ENCODE data around the gene ESYT1.

ESYT1 gene, protein sequence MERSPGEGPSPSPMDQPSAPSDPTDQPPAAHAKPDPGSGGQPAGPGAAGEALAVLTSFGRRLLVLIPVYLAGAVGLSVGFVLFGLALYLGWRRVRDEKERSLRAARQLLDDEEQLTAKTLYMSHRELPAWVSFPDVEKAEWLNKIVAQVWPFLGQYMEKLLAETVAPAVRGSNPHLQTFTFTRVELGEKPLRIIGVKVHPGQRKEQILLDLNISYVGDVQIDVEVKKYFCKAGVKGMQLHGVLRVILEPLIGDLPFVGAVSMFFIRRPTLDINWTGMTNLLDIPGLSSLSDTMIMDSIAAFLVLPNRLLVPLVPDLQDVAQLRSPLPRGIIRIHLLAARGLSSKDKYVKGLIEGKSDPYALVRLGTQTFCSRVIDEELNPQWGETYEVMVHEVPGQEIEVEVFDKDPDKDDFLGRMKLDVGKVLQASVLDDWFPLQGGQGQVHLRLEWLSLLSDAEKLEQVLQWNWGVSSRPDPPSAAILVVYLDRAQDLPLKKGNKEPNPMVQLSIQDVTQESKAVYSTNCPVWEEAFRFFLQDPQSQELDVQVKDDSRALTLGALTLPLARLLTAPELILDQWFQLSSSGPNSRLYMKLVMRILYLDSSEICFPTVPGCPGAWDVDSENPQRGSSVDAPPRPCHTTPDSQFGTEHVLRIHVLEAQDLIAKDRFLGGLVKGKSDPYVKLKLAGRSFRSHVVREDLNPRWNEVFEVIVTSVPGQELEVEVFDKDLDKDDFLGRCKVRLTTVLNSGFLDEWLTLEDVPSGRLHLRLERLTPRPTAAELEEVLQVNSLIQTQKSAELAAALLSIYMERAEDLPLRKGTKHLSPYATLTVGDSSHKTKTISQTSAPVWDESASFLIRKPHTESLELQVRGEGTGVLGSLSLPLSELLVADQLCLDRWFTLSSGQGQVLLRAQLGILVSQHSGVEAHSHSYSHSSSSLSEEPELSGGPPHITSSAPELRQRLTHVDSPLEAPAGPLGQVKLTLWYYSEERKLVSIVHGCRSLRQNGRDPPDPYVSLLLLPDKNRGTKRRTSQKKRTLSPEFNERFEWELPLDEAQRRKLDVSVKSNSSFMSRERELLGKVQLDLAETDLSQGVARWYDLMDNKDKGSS

DNA sequence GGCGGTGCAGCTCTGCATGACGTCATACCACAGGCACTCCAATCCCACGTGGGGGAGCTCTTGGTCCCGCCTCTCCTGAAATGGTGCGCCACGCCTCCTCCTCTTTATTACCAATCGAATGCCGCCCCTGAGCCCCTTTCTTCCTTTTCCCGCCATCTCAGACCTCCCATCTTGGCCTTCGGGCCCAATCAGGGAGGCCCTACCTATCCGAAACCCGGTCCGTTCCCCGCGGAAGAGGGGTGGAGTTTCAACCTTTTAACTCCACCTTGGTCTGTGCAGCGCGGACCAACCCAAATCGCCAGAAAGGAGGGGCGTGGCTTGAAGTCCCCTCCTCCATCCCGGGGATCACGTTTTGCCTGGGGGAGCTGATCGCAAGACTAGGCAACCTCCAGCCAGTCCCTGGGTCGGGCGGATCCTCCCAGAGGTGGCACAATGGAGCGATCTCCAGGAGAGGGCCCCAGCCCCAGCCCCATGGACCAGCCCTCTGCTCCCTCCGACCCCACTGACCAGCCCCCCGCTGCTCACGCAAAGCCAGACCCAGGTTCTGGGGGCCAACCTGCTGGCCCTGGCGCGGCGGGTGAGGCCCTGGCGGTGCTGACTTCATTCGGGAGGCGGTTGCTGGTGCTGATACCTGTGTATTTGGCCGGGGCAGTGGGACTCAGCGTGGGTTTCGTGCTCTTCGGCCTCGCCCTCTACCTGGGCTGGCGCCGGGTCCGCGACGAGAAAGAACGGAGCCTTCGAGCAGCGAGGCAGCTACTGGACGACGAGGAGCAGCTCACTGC is at the start of gene ESYT1:
Gene ESYT1 (plus strand): TSS at position 380 of the 782 bp plus-strand sequence. CDS start 53 bp downstream, at position 433.
- DNase-seq: peak; percentile 99

- DNase-seq: no peak
Observed at GRCh38 chr12:56078427-56078826, 49.6 kb upstream of the ESYT1 start.

- DNase-seq: peak; percentile 89
Observed at GRCh38 chr12:56078931-56079722, 48.9 kb upstream of the ESYT1 start.

DNA sequence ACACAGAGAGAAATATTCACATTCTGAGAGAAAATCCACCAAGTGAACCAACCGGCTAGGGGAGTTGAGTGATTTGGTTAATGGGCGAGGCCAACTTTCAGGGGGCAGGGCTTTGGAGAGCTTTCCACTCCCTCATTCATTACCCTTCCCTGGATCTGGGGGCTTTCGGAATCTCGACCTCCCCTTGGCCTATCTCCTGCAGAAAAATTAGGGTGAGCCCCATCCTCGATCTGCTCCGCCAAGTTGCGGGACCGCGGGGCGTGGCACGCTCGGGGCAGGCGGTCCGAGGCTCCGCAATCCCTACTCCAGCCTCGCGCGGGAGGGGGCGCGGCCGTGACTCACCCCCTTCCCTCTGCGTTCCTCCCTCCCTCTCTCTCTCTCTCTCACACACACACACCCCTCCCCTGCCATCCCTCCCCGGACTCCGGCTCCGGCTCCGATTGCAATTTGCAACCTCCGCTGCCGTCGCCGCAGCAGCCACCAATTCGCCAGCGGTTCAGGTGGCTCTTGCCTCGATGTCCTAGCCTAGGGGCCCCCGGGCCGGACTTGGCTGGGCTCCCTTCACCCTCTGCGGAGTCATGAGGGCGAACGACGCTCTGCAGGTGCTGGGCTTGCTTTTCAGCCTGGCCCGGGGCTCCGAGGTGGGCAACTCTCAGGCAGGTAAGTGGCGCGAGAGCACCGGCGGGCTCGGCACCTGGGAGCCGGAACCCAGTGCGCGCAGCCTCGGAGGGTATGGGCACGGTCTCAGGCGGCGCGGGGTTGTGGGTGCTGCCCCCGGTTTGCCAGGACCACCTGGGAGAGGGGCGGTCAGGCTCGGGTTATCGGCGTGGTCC is 48.1 kb upstream of the ESYT1 start, which contains the start of gene ERBB3:
Gene ERBB3 (plus strand): TSS at position 443 of the 833 bp plus-strand sequence. CDS start 136 bp downstream, at position 579.
- peak; percentile 80 for DNase-seq

DNA sequence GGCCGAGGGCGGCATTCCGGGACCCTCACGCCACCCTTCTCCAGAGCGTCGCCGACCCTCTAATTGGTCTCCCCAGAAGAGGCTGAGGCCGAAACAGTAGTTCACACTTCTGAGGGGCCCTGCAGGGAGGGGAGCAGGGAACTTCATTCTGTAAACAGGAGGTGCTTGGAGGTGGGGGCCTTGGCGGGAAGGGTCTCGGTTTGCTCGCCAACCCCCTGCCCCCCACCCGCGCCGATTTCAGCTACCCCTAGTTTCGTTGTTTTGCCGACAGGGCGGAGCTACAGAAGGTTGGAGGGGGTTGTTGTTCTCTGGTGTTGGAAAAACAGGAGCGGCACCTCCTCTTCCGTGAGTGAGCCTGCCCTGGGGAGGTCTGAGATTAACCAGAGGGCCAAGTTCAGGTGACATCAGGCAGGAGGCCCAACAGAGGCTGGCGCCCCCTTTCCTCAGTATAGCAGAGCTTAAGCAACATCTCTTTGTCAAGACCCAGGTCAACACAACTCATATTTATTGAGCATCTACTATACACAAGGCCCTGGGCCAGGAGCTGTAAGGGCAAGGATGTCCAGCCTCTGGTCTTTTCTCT is 47.4 kb upstream of the ESYT1 start:
- no peak for DNase-seq

DNA sequence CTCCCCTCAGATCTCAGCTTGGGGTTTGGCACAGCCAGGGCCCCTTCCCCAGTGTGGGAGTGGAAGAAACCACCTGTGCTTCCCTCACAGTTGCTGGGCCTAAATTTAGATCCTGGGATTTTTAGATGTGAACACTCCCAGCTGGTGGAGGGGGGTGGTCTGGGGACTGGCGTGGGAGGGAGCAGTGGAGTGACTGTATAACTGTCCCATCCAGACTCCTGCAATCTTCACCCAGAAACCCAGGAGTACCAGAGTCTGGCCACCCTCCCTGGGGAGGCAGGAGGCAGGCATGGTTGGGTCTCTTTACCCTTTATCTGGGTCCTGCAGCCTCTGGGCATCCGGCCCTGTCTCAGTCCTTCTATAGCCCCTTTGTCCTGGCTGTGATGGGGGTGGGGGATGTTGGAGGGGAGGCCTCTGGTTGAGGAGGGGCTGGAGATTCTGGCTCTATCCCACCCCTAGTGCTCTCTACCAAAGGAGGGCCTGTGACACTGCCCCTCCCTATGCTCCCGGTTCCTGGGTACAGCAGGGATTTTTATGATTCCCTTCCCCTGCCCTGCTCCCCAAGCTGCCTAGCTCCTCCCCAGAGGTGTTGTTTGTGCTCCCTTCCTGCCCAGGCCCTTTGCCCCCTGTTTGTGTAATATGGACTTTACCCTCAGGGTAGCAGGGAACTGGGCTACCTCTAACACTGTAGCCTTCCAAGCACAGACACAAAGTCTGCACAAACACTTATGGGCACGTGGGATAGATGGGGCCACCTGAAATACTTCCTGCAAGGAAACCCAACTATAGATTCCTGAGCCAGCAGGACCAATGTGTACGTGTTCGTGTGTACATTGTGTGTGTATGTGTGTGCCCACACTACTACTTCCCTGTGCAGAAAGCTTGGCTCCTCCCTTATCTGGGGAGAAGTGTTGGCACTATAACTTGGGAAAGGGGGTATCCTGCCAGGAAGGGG is 46.4 kb upstream of the ESYT1 start:
- DNase-seq: peak; percentile 61

DNA sequence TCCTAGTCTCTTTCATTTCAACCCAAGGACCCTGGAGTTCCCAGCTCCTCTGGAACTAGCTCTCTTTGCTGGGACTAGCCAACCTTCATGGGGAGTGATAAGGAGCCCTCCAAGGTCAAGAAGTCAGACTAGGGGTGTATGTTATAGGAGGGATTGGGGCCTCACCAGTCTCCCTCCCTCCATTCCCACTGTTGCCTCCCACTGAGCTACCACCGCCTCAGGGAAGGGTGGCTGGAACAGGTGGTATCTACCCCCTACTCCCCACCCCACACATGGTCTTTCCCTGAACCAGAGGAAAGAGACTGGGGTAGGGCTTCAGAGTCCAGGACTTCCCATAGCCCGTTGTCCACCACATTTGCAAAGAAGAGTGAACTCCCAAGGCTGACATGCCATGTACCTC is 45.7 kb upstream of the ESYT1 start:
- no peak for DNase-seq

- DNase-seq: no peak
Observed at GRCh38 chr12:56082967-56083366, 45.1 kb upstream of the ESYT1 start.

GRCh38 chr12:56084958-56085543 is 43.0 kb upstream of the ESYT1 start:
- DNase-seq: no peak

- no peak for DNase-seq
Observed at GRCh38 chr12:56086096-56086495, 42.0 kb upstream of the ESYT1 start.

DNA sequence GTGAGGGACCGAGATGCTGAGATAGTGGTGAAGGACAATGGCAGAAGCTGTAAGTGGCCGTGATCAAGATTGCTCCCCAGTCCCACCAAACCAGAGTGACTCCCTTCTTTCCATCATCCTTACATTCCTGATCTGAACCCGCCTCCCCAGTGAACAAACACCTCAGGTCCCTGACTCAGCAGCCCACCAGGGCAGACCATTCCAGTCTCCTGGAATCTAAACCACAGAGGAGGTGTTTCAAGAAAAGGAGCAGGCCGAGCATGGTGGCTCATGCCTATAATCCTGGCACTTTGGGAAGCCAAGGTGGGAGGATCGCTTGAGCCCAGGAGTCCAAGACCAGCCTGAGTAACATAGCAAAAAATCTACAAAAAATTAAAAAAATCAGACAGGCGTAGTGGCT is 41.5 kb upstream of the ESYT1 start:
- DNase-seq: no peak

DNA sequence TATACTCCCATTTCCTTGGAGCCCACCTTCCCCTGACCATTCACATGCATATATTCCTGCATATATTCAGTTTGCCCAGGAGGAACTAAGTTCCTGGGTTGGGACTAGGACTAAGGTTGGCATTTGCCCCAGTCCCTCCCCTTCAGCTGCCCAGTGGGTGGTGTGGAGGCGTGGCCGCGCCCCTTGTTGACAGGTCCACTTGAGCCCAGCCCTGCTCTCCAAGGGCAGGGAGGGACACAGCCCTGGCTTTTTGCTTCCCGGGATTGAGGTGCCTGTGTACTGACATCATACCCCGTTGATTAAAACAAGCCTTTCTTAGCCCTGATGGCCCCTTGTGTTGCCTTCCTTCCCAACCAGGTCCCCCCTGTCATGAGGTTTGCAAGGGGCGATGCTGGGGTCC is 40.8 kb upstream of the ESYT1 start:
- DNase-seq: no peak

- DNase-seq: no peak
Observed at GRCh38 chr12:56097738-56098137, 30.3 kb upstream of the ESYT1 start.

- DNase-seq: no peak
Observed at GRCh38 chr12:56098592-56098991, 29.5 kb upstream of the ESYT1 start.

- DNase-seq: no peak
Observed at GRCh38 chr12:56099787-56100186, 28.3 kb upstream of the ESYT1 start.

GRCh38 chr12:56101045-56101444 is 27.0 kb upstream of the ESYT1 start:
- DNase-seq: no peak

GRCh38 chr12:56102683-56103065 is 25.4 kb upstream of the ESYT1 start:
- DNase-seq: no peak

- DNase-seq: no peak
Observed at GRCh38 chr12:56103066-56103711, 24.9 kb upstream of the ESYT1 start.
